GM18868 (cell line): ENCODE data around the gene DAB2IP.
"Not testable (repeated sequence)": the region's sequence is repeated elsewhere in the genome, so short reads cannot be mapped to it uniquely, and the experiment has no call there.

Source experiments
- ATAC-seq: cut with Tn5 transposase; IDR thresholded peaks from one replicate; pipeline ENCODE4 v1.9.1; 2021; ENCODE audit warnings: mild to moderate bottlenecking, moderate library complexity; ENCODE audit not compliant: unreplicated experiment

Gene DAB2IP

DNA sequence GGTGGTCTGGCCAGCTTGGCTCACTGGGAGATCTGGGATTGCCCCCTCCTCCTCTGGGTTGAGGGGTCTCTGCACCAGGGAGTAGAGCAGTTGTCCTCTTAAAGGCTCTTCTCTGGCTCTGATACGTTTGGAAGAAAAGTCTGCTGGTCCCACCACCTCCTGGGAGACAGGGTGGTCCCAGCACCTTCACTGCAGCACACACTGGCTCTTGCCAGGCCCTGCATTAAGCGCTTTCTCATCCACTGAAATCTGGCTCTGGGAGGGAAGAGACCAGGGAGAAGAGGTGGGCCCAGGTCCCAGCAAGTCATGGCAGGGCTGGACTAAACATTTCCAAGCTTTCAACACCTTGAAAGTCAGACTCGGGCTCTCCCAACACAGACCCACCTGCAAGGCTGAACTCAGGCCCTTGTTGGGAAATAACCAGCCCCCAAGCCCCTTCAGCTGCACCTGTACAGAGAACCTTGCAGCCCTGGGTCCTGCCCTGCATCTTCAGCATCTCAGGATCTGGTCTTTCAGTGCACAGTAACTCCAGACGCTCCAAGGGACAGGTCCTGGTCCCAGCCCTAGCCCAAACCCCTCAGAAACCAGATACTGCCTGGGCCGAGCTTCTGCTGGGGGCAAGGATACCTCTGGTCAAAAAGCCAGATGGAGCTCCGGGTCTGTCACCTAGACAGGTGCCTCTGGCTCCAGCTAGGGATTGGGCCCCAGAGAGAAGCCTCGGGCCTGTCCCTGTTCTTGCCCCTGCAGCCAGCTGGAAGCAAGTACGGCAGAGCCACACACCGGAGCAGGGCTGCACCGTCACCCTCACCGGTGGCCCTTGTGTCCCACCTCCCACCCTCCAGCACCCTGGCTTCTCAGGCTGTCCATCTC, 134.5 kb downstream of the DAB2IP start:
- ATAC-seq, result no peak

DNA sequence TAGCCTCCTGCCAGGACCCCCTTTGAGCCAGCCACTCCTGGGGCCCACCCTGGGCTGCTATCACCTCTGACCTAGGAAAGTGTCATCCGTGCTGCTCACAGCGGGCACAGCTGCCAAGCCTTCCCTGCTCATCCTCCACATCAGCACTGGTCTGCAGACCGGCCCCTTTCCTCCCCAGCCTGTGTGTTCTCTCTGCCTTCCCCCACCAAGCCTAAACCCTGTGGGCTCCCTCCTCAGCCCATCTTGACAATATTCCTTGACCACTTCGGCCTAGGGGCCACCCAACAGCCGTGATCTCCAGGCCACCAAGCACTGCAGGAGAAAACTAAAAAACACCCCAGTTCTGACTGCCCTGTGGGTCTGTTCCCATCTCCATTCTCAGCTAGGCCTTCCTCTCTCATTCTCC, 135.1 kb downstream of the DAB2IP start:
- ATAC-seq, result no peak

DNA sequence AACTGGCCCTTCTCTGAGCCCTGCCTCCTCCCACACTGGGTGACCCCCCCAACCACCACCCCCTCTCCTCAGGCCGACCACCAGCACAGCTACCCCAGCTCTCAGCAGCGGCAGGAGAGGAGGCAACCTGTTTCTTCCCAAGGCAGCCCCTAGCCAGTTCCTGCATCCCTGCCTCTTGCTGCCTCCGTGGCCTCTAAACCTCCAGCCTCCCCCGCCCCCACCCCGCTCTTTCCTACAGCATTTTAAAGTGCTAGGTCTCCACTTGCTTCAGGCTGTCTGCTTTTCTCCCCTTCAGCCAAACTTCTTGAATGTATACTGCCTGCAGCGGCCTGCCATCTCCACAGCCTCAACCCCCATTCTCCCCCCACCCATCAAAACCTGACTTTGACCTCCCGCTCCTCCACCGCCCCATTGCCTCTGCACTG, 135.6 kb downstream of the DAB2IP start:
- ATAC-seq, result no peak

DNA sequence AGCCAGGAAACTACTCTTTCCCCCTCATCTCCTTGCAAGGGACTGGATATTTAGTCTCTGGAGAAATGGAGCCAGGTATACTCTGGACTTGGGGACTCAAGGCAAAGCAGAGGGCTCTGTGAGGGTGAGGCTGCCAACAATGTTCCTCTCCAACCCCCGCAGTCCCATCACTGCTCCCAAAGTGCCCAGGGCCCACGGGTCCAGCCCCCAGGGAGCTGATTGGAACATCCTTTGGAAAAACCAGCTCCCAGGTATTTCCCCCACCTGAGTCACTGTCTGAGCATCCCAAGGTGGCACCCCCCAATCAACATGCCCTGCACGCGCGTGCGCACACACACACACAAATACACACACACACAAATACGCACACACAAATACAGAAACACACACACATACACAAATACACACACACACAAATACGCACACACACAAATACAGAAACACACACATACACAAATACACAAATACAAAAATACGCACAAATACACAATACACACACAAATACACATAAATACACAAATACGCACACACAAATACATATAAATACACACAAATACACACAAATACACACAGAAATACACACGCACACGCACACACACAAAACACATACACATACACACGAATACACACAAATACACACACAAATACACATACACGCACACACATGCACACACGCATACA, 137.4 kb downstream of the DAB2IP start:
- ATAC-seq, result no peak

DNA sequence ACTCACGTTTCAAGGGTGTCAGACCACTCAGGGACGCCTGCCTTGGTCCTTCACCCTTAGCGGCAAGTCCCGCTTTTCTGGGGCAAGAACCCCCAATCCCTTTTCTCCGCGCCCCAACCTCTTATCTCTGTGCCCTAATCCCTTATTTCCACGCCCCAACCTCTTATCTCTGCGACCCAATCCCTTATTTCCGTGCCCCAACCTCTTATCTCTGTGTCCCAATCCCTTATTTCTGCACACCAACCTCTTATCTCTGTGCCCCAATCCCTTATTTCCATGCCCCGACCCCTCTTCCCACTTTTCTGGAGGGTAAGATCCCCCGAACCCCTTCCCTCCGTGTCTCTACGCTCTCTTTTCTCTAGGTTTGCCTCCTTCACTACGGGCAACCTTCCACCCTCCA, 139.4 kb downstream of the DAB2IP start:
- no peak for ATAC-seq

DNA sequence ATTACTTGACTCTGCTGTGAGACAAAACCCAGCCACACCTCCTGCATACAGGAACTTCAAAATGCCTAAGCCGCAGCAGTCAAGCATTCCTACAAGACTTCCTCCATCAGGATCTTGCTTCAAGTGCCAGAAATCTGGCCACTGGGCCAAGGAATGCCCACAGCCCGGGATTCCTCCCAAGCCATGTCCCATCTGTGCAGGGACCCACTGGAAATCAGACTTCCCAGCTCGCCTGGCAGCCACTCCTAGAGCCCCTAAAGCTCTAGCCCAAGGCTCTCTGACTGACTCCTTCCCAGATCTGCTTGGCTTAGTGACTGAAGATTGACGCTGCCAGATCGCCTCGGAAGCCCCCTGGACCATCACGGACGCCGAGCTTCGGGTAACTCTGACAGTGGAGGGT, 141.0 kb downstream of the DAB2IP start:
- ATAC-seq, result not testable (repeated sequence)

DNA sequence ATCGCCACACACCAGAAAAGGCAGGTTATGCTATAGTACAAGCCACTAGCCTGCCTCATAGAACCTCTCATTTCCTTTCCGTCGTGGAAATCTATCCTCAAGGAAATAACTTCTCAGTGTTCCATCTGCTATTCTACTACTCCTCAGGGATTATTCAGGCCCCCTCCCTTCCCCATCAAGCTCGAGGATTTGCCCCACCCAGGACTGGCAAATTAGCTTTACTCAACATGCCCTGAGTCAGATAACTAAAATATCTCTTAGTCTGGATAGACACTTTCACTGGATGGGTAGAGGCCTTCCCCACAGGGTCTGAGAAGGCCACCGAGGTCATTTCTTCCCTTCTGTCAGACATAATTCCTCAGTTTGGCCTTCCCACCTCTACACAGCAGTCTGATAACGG, 142.9 kb downstream of the DAB2IP start:
- not testable (repeated sequence) for ATAC-seq

DNA sequence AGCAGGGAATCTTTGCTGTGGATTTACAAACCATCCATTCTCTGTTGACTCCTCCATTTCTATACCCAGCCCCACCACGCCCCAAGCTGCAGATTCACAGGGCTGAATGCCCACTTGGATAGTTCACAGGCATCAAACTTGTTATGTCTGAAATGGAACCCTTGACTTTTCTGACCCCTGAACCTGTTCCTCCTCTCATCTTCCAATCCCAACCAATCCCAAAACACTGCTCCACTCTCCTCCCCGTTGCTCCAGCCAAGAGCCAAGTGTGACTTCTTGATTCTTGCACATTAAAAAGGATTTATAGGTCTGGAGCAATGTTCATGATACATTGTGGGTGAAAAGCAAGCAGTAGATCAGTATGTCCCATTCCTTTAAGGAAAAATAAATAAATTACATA, 145.6 kb downstream of the DAB2IP start:
- no peak for ATAC-seq

DNA sequence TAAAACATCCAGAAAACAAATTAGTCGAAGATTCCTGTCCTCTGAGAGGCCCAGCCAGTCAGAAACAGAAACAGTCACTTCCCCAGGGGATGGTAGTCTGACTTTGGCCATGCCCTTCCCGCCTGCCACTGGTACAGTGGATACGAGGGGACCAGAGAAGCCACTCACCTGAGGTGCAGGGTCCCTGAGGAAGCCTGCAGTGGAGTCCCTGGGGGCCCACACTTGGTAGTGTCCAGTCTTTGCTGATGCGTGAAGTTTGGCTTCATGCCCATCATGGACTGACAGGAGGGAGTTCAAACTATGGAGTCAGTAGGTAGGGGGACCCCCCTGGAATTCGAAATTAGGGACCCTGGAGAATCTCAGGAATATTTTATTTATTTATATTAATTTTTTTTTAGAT, 147.5 kb downstream of the DAB2IP start:
- ATAC-seq, result no peak

DNA sequence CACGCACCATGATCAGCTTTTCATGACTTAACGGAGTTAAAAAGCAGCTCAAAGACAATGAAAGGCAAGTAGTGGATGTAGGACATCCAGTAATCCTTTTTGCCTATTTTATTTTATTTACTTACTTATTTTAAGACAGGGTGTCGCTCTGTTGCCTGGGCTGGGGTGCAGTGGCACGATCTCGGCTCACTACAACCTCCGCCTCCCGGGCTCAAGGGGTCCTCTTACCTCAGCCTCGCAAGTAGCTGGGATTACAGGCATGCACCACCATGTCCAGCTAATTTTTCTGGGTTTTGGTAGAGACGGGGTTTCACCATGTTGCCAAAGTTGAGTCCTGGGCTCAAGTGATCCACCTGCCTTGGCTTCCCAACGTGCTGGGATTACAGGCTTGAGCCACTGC, 148.9 kb downstream of the DAB2IP start:
- ATAC-seq, result no peak

DNA sequence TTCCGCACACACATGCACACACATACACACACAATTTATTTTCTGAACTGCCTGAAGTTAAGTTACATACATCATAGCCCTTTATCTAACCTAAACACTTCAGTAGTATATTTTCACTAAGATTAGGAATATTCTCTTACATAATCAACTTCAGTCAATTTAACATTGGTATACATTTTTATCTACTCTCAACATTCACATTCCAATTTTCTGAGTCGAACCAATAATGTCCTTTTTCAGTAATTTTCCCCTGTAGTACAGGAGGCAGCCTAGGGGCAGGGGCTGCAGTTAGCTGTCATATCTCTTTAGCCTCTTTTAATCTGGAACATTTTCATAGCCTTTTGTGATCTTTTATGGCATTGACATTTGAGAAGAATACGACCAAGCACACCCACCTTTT, 150.1 kb downstream of the DAB2IP start:
- ATAC-seq, result no peak

DNA sequence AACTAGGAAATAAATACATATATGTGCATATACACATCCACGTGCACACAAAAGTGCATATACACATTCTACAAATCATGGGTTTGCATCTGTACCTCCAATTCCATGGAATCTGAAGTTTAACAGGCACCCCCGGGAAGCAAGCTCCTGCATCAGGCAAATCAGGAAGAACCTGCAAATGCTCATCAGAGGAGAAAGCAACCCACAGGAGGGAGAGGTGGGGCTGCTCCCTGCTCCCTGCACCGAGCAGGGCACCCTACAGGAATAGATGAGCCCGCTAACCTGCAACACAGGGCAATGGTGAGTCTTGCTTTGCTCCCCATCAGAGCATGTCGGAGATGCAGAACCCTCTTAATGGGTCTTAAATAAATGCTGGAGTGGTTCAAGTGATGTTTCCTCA, 151.3 kb downstream of the DAB2IP start:
- no peak for ATAC-seq

DNA sequence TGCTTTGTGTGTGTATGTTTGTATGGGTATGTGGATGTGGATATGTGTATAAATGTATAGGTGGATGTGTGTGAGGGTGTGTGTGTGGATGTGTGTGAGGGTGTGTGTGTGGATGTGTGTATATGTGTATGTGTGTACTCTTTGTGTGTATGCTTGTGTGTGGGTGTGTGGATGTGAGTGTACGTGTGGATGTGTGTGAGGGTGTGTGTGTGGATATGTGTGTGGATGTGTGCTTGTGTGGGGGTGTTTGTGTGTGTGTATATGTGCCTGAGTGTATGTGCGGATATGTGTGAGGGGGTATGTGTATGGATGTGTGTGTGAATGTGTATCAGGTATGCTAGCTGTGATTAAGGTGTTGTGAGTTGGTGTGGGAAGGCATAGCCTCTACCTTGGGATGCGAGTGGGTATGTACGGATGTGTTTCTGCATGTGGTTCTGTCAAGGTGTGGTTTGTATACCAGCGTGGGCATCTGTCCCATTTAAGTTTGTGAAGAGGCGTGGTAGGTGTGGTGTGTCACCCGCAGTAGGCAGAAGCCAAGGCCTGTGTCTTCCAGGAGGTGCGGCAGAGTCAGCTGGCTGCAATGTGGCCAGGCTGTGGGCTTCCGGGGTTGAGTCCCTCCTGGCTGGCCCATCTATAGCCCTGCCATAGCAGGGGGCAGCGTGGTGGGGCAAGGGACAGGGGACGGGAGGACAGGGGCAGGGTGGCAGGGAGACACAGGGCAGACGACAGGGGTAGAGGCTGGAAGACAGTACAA, 155.8 kb downstream of the DAB2IP start:
- ATAC-seq, result no peak

DNA sequence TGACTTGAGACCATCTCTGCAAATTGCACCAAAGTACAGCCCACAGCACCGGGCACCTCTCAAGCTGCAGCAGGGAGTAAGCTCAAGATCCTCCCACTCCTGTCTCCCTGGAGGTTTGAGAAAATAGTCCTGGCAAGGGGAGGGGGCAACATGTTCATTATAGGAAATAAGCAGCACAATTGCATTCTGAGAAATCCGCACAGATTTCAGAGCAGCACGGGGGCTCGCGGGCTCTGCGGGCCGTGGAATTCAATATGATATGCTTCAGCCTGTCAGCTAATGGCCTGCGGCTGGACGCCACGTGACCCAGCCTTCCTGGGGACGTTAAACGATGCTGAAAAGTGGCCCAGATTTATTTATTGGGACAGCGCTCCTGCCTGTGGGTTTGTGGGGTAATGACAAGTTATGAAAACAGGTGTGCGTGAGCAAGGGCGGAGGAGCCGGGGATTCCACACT, 156.4 kb downstream of the DAB2IP start:
- ATAC-seq, result no peak

DNA sequence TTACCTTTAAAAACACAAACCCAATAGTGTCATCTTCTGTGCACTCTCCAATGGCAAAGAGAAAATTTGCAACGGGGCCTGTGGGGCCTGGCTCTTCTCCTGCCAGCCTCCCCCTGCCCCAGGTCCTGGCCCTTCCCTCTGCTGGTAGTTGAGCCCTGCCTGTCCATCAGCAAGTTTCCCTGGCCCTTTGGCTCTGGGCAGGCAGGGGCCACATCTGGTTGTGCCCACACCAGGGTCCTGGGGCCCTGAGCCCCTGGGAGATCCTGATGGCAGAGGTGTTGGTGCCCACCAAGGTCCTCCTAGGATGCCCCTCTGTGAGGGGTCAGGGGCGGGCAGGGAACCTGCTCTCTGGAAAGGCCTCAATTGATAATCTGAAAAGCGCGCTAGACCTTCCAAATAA, 157.3 kb downstream of the DAB2IP start:
- ATAC-seq, result no peak

DNA sequence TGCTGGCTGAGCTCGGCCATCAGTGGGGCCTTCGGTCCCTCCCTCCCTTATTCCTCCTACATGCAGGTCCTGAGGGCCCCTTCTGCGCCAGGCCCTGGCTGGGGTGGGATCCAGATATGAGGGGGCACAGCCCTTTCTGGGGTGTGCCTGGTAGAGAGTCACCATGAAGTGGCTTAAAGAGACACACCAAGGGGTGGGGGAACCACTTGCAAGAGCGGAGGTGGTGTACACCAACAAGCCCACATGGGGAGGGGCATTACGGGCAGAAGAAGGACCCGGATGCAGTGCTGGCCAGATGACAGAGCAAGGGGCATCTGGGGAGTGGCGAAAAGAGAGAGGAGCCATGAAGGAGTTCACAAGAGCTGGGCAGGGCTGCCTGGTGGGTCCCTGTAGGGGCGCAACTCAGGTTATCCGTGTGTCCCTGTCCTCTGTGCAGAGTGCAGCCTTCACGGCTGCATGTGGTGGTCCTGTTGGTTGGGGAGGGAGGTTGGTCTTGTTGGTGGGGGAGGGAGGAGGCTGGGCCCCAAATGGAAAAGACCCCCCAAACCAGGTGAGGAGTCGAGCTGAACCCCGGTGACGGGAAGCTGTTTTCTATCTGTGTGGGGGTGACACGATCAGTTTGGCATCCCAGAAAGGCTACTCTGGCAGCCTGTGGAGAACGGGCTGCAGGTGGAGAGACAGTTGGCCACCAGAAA, 158.1 kb downstream of the DAB2IP start:
- ATAC-seq, result no peak

DNA sequence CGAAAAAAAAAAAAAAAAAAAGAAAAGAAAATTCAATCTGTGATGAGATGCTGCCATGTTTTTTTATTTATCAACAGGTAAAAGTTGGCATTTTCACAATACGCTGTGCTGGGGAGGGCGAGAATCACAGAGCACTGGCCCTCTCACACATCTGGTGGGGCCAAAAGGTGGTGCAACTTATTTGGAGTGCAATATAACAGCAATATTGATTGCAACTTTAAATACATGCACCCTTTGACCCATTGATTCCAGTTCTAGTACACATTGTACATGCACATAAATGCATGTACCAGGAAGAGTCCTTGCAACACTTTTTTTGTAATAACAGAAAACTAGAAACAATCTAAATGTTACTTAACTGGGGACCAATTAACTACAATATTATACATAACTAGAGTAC, 159.1 kb downstream of the DAB2IP start:
- ATAC-seq, result no peak

DNA sequence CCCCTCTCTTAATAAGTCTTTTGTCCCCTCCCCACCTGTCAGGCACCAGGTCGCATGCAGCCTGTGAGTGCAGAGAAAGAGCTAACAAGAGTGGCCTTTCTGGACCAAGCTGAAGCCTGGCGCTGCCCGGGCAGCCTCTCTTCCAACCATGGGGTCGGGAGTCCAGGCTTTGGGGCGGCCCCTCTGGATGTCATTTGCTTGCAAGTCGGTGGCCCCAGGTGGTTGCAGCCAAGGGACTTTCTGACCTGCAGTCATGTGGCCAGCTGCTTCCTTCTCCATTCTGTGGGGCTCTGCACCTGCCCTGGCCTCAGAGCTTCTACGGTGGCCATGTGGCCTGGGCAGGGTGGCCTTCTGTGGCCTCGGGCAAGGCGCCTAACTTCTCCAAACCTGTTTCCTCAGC, 159.7 kb downstream of the DAB2IP start:
- no peak for ATAC-seq

DNA sequence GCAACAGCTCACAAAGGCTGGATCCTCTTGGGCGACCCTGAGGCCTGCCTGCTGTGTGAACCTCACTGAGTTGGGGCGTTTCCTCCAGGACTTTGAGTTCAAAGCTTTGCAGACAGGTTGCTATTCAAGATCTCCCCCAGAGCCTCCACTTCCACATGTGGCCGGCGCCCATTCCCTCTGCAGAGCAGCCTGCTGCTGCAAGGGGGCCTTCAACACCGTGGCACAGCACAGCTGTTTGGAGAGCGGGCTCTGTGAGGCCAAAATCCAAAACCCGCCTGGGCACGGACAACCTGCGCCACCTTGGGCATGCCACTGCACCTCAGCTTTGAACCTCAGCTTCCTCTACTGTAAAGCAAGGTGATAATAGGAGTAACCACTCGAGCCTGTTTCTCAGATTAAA, 160.3 kb downstream of the DAB2IP start:
- ATAC-seq, result no peak

DNA sequence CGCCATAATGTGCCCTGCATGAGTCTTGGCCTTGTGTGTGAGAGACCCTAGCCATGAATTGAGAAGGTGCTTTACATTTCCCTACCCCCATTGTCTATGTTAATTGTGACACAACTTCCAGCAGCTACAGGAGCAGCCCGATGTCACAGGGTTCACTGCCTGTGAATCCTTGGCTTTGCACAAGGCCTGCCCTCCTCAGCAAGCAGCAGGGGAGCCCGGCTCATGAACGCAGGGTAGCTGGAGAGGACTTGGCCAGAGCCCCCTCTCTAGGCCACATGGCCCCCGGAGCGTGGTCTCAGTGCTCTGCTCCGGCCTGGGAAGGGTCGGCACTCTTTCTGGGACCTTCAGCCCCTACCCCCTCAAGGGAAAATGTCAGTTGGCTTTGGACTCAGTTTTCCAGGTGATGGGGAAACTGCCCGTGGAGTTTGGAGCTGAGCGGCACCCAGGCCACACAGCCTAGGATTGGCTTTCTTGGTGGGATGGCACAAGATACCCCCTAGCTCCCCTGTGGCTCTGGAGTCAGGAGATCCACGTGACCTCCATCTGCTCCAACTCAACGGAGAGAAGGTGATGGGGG, 160.8 kb downstream of the DAB2IP start:
- no peak for ATAC-seq
